Measurements from ENCODE around the gene ANKS1A.
"Not testable (repeated sequence)": the region's sequence is repeated elsewhere in the genome, so short reads cannot be mapped to it uniquely, and the experiment has no call there.

ANKS1A gene, protein sequence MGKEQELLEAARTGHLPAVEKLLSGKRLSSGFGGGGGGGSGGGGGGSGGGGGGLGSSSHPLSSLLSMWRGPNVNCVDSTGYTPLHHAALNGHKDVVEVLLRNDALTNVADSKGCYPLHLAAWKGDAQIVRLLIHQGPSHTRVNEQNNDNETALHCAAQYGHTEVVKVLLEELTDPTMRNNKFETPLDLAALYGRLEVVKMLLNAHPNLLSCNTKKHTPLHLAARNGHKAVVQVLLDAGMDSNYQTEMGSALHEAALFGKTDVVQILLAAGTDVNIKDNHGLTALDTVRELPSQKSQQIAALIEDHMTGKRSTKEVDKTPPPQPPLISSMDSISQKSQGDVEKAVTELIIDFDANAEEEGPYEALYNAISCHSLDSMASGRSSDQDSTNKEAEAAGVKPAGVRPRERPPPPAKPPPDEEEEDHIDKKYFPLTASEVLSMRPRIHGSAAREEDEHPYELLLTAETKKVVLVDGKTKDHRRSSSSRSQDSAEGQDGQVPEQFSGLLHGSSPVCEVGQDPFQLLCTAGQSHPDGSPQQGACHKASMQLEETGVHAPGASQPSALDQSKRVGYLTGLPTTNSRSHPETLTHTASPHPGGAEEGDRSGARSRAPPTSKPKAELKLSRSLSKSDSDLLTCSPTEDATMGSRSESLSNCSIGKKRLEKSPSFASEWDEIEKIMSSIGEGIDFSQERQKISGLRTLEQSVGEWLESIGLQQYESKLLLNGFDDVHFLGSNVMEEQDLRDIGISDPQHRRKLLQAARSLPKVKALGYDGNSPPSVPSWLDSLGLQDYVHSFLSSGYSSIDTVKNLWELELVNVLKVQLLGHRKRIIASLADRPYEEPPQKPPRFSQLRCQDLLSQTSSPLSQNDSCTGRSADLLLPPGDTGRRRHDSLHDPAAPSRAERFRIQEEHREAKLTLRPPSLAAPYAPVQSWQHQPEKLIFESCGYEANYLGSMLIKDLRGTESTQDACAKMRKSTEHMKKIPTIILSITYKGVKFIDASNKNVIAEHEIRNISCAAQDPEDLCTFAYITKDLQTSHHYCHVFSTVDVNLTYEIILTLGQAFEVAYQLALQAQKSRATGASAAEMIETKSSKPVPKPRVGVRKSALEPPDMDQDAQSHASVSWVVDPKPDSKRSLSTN

DNA sequence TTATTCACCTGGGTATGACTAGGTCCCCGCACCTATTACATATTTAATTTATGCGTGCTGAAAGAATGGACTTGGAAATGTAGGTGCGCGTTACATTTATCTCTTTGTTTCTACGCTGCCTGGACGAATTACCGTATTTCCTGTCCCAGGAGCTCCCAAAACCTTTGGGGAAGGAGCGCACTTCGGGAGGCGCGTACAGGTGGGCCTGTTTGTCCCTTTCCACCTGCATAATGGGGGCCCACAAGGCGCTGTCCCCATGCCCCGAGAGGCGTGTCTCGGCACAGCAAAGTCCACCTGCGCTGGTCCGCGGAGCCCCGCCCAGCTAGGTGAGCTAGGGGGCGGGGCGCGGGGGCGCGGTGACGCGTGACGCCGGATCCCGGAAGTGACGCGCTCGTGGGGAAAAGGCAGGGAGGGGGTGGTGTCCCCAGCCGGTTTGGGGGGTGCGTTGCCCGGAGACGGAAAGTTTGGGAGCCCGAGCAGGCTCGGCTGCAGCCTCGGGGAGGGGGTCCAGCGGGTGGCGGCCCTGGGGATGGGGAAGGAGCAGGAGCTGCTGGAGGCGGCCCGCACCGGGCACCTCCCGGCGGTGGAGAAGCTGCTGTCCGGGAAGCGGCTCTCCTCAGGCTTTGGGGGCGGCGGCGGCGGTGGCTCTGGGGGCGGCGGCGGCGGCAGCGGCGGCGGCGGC is at the start of gene ANKS1A:
TSS of gene ANKS1A (plus strand) at position 382 of the 682 bp plus-strand sequence. CDS start at position 530, 148 bp downstream.
- DNase-seq (ENCODE audit: low spot score): peak; percentile 87

GRCh38 chr6:34839666-34840352 is 49.2 kb upstream of the ANKS1A start:
- no peak for DNase-seq (ENCODE audit: low spot score)

DNA sequence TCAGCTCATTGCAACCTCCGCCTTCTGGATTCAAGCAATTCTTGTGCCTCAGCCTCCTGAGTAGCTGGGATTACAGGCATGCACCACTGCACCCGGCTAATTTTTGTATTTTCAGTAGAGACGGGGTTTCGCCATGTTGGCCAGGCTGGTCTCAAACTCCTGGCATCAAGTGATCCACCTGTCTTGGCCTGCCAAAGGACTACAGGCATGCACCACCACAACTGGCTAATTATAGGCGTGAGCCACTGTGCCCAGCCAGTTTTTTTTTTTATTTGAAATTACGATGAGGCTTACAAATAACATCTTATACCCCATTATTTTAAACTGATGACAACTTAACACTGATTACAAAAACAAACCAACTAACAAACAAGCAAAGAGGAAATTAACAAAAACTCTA is 40.0 kb upstream of the ANKS1A start:
- not testable (repeated sequence) for DNase-seq (ENCODE audit: low spot score)

DNA sequence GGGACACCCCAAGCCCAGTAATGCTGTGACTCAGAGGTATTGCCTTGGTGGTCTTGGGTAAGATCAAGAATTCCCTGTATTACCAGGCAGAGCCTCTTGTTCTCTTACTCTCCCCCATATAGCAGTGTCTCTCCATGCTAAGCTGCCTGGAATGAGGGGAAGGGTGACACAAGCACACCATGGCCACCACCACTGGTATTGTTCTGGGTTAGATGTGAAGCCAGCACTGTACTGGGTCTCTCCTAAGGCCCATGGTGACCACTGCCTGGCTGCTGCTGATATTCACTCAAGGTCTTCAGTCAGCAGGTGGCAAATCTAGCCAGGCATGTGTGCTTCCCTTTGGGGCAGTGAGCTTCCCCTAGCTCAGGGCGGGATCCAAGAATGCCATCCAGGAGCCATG is 37.7 kb upstream of the ANKS1A start:
- DNase-seq (ENCODE audit: low spot score): no peak

GRCh38 chr6:34852406-34853085 is 36.5 kb upstream of the ANKS1A start:
- DNase-seq (ENCODE audit: low spot score): no peak

DNA sequence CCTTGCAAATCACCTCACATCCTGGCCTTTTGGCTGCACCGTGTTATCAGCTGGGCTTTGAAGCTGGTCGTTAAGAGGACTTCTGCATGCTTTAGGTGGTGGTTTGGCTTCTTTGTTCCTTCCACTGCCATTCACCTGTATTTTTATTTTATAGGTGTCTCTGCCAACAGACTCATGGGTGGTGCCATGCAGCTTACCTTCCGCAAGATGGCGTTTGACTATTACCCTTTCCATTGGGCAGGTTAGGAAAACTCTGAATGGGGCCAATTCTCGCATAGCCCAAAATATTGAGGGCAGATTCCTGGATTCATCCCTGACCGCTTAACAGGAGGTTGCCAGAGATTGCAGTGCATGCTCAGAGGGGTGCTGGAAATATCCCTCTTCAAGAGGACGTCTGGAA is 33.6 kb upstream of the ANKS1A start:
- DNase-seq (ENCODE audit: low spot score): no peak

DNA sequence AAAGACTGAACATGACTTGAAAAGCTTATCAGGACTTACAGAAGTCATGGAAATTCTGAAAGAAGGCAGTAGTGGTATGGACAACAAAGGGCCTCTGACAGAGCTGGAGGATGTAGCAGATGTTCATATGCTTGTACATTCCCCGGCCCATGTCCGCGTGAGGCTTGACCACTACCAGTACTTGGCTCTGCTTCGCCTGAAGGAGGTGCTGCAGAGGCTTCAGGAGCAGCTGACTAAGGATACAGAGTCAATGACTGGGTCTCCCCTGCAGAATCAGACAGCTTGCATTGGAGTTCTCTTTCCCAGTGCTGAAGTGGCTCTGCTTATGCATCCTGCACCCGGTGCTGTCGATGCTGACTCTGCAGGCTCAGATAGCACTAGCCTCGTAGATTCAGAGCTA is 30.4 kb upstream of the ANKS1A start:
- no peak for DNase-seq (ENCODE audit: low spot score)

DNA sequence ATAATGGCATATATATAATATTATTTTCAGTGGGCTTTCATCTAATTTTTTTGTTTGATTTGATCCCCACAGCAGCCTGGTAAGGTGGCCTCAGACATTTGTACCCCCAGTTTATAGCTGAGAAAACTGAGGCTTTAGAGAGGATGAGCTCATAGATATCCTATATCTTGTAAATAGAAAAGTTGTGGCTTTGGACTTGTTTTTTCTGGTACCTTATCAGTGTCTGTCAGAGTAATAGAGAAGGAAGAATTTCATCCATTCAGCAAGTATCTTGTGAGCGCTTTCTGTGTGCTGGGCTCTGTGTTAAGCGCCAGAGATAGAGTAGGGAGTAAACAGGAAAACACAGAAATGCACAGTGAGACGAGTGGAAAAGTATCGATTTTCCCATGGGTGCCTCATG is 29.1 kb upstream of the ANKS1A start:
- DNase-seq (ENCODE audit: low spot score): no peak

DNA sequence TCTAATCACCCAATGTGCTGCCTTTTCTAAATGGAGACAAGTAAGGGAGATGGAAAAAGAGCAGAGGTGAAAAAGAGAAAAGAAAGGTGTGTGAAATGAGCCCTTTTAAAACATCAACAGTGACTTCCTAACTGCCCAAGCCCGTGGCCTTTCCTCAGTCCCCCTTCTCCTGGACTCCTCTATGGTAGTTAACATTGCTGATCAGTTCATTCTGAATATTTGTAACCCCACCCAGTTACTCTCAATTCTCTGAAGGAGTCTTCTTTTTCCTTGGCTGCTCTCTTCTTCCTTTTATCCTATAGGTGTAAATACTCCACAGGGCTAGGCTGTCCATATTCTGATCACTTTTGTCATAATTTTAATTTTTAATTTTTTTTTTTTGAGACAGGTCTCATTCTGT is 28.3 kb upstream of the ANKS1A start:
- DNase-seq (ENCODE audit: low spot score): no peak

- no peak for DNase-seq (ENCODE audit: low spot score)
Observed at GRCh38 chr6:34864007-34864406, 25.0 kb upstream of the ANKS1A start.

- DNase-seq (ENCODE audit: low spot score): no peak
Observed at GRCh38 chr6:34865107-34865506, 23.9 kb upstream of the ANKS1A start.

DNA sequence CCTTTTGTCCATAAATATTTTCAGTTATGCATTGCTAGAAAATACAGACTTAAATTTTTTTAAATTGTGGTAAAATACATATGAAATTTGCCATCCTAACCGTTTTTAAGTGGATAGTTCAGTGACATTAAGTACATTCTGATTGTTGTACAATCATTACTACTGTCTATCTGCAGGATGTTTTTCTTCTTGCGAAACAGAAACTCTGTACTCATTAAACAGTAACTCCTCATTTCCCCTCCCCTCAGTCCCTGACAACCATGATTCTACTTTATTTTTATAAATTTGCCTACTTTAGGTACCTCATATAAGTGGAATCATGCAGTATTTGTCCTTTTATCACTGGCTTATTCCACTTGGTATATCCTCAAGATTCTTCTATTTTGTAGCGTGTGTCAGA is 22.5 kb upstream of the ANKS1A start:
- DNase-seq (ENCODE audit: low spot score): no peak

GRCh38 chr6:34867484-34867883 is 21.6 kb upstream of the ANKS1A start:
- DNase-seq (ENCODE audit: low spot score): peak; percentile 34

DNA sequence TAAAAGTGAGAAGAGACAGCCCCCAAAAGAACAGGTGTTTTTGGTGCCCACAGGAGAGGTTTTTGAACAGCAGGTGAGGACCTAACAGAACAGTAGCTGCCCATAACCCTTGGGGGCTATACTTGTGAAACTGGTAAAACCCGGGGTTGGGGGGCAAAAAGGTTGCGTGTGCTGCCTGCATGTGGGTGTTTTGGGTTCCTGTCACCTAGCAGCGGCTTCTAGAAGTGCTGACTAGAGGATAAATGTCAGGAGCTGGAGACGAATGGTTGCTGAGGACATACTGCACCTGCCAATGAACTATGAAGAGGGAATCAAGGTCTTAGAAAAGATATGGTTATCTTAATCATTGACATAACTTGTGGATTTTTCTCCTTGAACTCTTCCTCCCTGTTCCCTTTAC is 17.2 kb upstream of the ANKS1A start:
- no peak for DNase-seq (ENCODE audit: low spot score)

- no peak for DNase-seq (ENCODE audit: low spot score)
Observed at GRCh38 chr6:34872332-34872731, 16.7 kb upstream of the ANKS1A start.

DNA sequence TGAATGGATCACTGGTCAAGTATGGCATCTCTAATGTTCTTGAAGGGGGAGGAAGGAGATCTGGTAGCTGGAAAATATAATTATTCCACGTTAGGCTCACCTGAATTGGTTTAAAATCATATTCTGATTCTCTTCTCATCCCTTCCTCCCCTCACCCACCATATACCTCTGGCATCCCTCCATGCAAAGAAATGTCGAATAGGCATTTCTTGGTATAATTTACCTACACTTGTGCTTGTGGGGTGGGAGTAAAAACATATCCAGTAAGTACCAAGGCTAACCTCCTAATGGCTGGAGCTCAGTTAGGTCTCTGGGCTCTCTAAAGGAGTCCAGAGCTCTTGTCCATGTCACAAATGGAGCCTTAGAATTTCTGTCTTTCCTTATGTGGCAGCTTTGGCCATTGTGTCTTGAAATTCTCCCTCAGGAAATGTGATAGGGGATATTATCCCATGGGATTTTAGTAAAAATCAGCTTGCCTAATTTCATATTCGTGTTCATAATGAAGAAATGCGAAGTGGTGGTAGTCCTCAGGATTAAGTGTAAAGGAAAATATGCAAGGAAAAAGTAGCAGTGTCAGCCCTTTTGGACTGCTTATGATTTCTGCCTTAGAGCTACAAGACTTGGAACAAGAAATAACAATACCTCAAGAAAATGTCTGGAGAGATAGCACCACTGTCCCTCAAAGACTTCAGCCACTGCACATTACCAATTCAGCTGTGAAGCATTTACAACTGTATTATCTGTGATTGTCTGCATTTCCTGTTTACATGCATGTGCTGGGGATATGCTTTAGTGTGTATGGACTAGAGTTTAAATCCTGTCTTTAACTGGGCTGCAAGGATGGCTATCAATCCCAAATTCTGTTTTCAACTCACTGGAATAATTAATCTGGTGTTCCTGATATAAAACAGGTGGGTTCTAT is 13.5 kb upstream of the ANKS1A start:
- no peak for DNase-seq (ENCODE audit: low spot score)

DNA sequence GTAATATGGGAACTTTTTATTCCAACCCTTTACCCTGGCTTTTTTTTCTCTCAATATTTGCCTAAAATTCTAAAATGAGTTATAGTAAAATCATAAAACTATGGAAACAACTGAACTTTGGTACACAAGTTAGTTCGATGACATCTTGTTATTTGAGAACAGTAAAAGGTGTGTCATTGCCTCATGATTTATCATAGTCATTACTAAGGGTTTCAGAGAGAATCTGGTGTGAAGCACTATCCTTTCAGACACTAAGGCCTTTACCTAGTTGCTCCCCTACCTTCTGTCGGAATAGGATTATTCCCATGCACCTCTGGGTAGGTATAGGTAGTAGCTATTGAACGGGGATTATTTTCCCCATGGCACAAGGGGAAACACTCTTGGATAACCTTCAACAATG is 12.6 kb upstream of the ANKS1A start:
- DNase-seq (ENCODE audit: low spot score): no peak

- no peak for DNase-seq (ENCODE audit: low spot score)
Observed at GRCh38 chr6:34877259-34877658, 11.8 kb upstream of the ANKS1A start.

DNA sequence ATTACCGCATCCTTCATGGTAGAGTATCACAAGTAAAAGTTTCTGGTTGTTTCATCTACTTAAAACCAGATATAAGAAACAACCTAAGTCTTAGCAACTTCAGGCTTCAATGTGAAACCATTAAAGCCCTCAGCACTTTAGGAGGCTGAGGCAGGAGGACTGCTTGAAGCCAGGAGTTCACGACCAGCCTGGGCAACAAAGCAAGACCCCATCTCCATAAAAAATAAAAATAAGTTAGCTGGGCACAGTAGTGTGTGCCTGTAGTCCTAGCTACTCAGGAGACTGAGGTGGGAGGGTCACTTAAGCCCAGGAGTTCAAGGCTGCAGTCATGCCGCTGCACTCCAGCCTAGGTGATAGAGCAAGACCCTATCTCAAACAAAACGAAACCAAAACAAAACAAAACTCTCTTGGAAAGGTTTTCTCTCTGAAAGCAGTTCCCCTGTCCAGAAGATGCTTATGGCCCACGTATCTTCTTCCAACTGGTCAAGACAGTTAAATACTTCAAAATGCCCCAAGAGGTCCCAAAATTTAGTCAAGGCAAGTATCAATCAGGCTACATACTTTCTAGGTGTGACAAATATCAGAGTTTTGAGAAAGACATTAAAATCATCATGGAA is 11.1 kb upstream of the ANKS1A start:
- DNase-seq (ENCODE audit: low spot score): no peak
